Non-pigmented ciliary epithelial cell (primary cell): ENCODE results near the gene TRAF2.

Experiments
- DNase-seq: peaks from one replicate; pipeline ENCODE4 v3.0.0-alpha.2; 2010; ENCODE audit warnings: low read depth

Gene TRAF2

GRCh38 chr9:136962163-136962562 is 75.8 kb downstream of the TRAF2 start:
- no peak for DNase-seq

- DNase-seq: no peak
These were observed 76.5 kb downstream of the TRAF2 start for GRCh38 chr9:136962701-136963248.

DNA sequence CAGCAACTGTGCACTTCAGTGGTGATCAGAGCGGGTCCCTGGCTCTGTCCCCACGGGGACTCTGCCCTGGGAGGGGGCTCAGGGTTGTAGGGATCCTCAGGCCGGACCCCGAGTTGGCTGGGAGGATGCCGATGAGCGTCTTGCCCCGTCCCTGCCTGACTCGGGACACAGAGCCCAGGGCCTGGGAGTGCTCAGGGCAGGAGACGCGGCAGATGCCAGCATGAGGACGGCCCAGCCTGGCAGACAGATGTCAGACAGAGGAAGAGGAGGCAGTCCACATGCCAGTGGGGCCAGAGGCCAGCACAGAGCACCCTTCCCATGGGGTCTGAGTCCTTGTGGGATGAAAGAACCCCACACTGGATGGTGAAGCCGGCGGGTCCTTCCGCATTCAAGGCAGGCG is 77.0 kb downstream of the TRAF2 start:
- no peak for DNase-seq

- DNase-seq: no peak
These were observed 77.4 kb downstream of the TRAF2 start for GRCh38 chr9:136963751-136964150.

DNA sequence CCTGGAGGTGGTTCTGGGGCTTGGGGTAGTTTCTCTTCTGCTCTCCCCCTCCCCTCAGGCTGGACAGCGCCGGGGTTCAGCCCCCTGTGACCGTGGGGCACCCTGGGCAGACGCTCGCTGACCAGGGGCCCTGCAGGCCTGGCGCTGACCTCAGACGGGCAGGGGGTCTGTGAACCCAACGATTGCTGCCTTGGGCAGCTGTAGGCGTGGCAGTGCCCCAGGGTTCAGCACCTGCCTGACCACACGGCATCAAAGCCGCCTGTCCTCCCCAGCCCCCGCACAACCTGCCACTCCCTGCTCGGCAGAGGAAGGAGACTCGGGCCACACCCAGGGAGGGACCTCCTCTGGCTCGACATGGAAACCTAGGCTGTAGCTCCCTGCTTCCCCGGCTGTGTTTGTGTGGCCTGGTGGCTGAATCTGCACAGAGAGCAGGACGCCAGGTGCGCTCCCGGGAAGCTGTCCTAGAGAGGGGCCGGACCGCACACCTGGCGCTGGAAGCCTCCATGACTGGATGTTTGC is 77.9 kb downstream of the TRAF2 start:
- no peak for DNase-seq

DNA sequence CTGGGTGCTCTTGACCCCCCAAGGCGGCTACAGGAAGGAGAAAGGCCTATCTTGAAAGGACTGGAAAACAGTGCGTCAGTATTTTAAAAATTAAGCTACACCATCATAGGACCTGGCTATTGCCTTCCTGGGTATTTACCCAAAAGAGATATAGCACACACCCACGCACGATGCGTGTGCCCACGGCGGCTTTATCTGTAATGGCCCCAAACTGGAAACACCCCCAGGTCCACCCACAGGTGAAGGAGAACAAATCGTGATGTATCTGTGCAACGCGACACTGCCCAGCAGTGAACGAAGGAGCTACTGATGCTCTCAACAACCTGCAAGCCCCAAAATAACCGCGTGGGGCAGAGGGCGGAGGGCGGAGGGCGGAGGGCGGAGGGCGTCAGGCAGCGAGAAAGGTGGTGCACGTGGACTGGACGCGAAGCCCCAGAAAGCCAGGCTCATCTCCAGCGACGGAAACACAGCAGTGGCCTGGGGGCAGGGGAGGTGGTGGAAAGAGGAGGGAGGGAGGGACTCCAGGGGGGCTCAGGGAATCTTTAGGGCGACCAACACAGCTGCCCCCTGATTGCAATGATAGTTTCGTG is 78.6 kb downstream of the TRAF2 start:
- no peak for DNase-seq

- no peak for DNase-seq
These were observed 79.6 kb downstream of the TRAF2 start for GRCh38 chr9:136965771-136966484.

- no peak for DNase-seq
These were observed 82.2 kb downstream of the TRAF2 start for GRCh38 chr9:136968333-136969127.

- DNase-seq: no peak
These were observed 82.8 kb downstream of the TRAF2 start for GRCh38 chr9:136969150-136969549.

- DNase-seq: no peak
These were observed 83.5 kb downstream of the TRAF2 start for GRCh38 chr9:136969774-136970173.

DNA sequence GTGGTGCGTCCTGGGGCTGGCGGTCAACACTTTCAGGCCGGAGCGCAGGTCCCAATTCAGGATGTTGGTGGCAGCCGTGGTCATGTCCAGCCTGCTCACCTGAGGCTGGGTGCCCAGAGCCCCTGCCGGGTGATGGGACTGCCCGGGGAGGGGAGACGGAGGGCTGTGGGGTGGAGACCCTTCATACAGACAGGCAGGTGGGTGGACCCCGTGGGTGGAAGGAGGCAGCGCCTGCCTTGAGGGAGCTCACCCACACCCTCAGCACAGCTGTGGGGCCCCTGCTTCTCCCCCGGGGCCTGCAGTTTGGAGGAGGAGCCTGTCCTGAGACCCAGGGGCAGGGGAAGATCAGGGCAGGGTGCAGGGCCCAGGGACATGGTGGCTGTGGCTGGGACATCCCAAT is 84.0 kb downstream of the TRAF2 start:
- DNase-seq: no peak

DNA sequence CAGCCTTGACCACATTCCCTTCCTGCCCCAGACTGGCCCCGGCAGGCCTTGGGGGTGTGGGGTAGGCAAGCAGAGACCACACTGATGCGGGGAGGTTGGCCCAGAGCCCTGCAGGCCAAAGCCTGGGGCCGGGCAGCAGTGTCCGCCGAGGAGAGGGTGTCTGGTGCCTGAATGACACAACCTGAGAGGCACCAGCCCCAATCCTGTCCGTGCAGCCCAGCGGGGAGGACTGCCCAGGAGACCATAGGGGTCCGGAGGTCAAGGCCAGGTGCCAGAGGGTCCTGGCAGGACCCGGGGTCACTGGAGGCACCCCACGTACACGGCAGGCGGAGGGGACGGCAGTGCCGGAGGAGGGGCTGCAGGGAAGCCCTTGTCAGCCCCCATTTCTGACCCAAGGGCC is 85.4 kb downstream of the TRAF2 start:
- DNase-seq: no peak

DNA sequence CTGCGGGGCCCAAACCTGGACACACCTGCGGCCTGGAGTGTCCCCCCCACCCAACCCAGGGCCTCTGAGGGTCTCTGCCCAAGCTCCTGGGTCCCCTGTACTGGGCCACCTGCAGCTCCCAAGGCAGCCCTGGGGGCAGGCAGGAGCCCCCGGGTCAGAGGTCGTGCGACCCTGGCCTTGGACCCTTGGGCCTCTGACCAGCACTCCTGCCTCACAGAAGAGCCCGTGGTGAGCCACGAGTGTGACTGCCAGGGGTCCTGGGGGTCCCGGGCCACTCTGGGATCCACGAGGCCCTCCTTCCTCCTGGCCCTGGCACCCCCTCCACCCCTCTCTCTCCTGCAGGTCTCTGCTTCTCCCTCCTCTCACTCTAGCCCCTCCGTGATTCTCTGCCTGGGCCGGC is 86.0 kb downstream of the TRAF2 start:
- no peak for DNase-seq

DNA sequence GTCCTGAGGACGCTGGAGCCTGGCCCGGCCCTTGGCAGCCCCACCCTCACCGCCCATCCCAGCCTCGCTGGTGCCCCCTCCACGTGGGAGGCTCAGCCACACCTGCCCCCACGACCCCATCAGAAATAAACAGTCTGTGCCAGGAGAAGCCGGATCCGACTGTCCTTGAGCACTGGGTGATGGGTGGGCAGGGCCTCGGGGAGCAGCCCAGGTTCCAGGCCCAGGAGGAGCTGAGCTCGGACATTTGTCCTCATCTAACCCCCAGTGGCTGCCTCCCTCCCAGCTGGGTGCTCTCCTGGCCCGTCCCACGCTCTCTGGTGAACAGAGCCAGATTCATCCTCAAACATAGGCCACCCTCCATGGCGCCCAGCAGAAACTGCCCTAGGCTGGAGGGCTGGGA is 86.4 kb downstream of the TRAF2 start:
- no peak for DNase-seq

- no peak for DNase-seq
These were observed 87.6 kb downstream of the TRAF2 start for GRCh38 chr9:136973618-136974617.

DNA sequence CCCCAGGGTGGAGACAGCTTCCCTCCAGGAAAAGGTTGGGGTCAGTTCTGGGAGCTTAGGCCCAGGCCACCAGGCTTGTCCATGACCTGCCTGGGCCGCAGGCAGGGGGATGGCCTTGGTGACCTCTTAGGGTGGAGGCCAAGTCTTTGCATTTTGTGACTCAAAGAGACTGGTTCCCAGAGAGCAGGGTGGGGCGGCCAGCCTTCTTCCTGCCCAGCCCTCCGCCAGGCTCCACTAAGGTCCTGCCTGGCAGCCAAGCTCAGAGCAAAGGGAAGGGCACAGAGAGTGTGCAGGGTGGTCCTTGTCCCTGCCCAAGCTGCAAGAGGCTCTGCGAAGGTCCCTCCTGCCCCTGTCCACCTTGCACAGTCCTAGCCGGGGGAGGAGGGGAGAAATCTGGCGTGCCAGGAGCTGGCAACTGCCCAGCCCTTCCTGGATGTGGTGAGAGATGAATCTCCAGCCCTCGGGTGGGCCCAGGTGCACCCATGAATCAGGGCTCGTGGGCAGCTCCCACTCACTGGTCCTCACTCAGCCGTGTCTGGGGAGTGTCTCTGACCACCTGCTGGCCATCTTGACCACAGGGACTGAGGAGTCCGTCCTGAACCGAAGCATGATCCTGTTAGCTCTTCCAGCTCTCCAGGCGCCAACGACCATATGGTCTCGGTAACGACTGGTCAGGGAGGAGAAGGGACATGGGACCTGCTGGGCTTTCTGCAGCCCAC is 88.7 kb downstream of the TRAF2 start:
- no peak for DNase-seq

DNA sequence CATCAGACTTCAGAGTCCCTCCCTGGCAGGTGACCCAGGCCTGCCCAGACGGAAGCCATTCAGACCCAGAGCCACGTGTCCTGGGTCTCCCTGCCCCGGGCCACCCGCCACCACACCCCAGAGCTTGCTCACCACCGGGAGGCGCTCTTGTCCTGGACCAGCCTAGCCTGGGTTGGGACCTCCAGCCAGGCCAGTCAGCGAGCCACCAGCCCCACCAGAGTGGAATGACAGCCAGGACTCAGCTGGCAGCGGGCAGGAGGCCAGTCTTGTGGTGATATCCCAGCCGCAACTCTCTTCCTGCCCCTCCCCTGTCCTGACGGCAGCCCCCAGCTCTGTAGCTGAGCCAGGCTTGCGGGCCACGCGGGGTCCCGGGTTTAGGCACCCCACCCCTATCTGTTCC is 89.3 kb downstream of the TRAF2 start:
- DNase-seq: no peak
